SK-N-DZ (cell line): ENCODE measurements around the gene PPFIA2.

Experiments used
- DNase-seq: peaks from one replicate; pipeline ENCODE4 v3.0.0-alpha.2; 2015; ENCODE audit warnings: low spot score

PPFIA2 gene

GRCh38 chr12:81450920-81451739 is 308.0 kb downstream of the PPFIA2 start:
- peak; percentile 78 for DNase-seq

- DNase-seq: no peak
Observed at GRCh38 chr12:81441629-81442028, 317.5 kb downstream of the PPFIA2 start.

- no peak for DNase-seq
Observed at GRCh38 chr12:81440001-81440400, 319.1 kb downstream of the PPFIA2 start.

- no peak for DNase-seq
Observed at GRCh38 chr12:81439344-81439743, 319.8 kb downstream of the PPFIA2 start.

- no peak for DNase-seq
Observed at GRCh38 chr12:81417056-81417455, 342.1 kb downstream of the PPFIA2 start.

GRCh38 chr12:81416571-81416970 is 342.6 kb downstream of the PPFIA2 start:
- DNase-seq: no peak

GRCh38 chr12:81414441-81414840 is 344.7 kb downstream of the PPFIA2 start:
- DNase-seq: no peak

- DNase-seq: no peak
Observed at GRCh38 chr12:81412940-81413339, 346.2 kb downstream of the PPFIA2 start.

GRCh38 chr12:81403348-81403747 is 355.8 kb downstream of the PPFIA2 start:
- DNase-seq: no peak

- DNase-seq: no peak
Observed at GRCh38 chr12:81401241-81401640, 357.9 kb downstream of the PPFIA2 start.

- DNase-seq: no peak
Observed at GRCh38 chr12:81400024-81400423, 359.1 kb downstream of the PPFIA2 start.

GRCh38 chr12:81395431-81395830 is 363.7 kb downstream of the PPFIA2 start:
- DNase-seq: no peak

GRCh38 chr12:81389550-81390099 is 369.5 kb downstream of the PPFIA2 start:
- DNase-seq: no peak

- DNase-seq: no peak
Observed at GRCh38 chr12:81386101-81386500, 373.0 kb downstream of the PPFIA2 start.

GRCh38 chr12:81381951-81382350 is 377.2 kb downstream of the PPFIA2 start:
- DNase-seq: no peak

- DNase-seq: no peak
Observed at GRCh38 chr12:81378601-81379285, 380.4 kb downstream of the PPFIA2 start.

GRCh38 chr12:81377771-81378170 is 381.4 kb downstream of the PPFIA2 start:
- no peak for DNase-seq

GRCh38 chr12:81375969-81376368 is 383.2 kb downstream of the PPFIA2 start:
- DNase-seq: no peak

GRCh38 chr12:81370456-81370855 is 388.7 kb downstream of the PPFIA2 start:
- DNase-seq: no peak

- no peak for DNase-seq
Observed at GRCh38 chr12:81369175-81369574, 390.0 kb downstream of the PPFIA2 start.

GRCh38 chr12:81365284-81365683 is 393.9 kb downstream of the PPFIA2 start:
- no peak for DNase-seq

- DNase-seq: no peak
Observed at GRCh38 chr12:81360916-81361315, 398.2 kb downstream of the PPFIA2 start.

GRCh38 chr12:81359736-81360135 is 399.4 kb downstream of the PPFIA2 start:
- no peak for DNase-seq
